ENCODE measurements around the gene MAP3K2. TPM values are rescaled to one million over a fixed set of nuclear protein-coding genes. Genes with fewer than 3 reads are reported as not detected.
"Not testable (repeated sequence)": the region's sequence is repeated elsewhere in the genome, so short reads cannot be mapped to it uniquely, and the experiment has no call there.

MAP3K2 gene
- total RNA-seq, 4 donors from 2014 or later: 29.4 to 37.4 (median 31.3) TPM

- no peak for TF ChIP-seq POLR2A (IDR thresholded peaks at IDR 0.05)
- TF ChIP-seq CTCF (IDR thresholded peaks at IDR 0.05): no peak
- WGBS, 2 donors: 3 to 10% methylated on average over 6 of the region's 6 CpGs
- intact Hi-C loops (cut with DNase I): loop anchor here (10.0 kb wide), 1 partner anchor 116 kb away; the partner anchor contains the start of gene ERCC3
- no peak for DNase-seq
- H3K36me3 ChIP-seq: no peaks in the 10 kb centered on the region
- peaks cover 0 to 2% (median 0%) of the 10 kb centered on the region in 4 donors for H3K27me3 ChIP-seq
- H3K4me3 ChIP-seq: peak overlapping the region in 1 of 4 donors; percentile 6
- no peaks in the 10 kb centered on the region for H3K9me3 ChIP-seq
- peak overlapping the region; percentile 16 to 75 (median 66) for H3K27ac ChIP-seq
- H3K4me1 ChIP-seq: peaks cover 20 to 61% (median 29%) of the 10 kb centered on the region in 3 donors
Measured at GRCh38 chr2:127410871-127411652, 23.3 kb upstream of the MAP3K2 start.

- not testable (repeated sequence) for H3K36me3 ChIP-seq, H3K9me3 ChIP-seq, DNase-seq, H3K27me3 ChIP-seq, H3K4me3 ChIP-seq
- peaks cover 19 to 59% (median 25%) of the 10 kb centered on the region in 3 donors for H3K4me1 ChIP-seq
- WGBS, 2 donors: 87 to 88% methylated on average over 8 of the region's 8 CpGs
- intact Hi-C loops (cut with DNase I): loop anchor here (10.0 kb wide), 1 partner anchor 115 kb away; the partner anchor contains the start of gene ERCC3
- peak overlapping the region in 1 of 4 donors; percentile 60 for H3K27ac ChIP-seq
Measured at GRCh38 chr2:127409716-127410115, 21.9 kb upstream of the MAP3K2 start.

GRCh38 chr2:127408807-127409099, 21.0 kb upstream of the MAP3K2 start:
- 77 to 84% methylated on average over 6 to 7 of the region's 10 CpGs for WGBS, 2 donors

DNA sequence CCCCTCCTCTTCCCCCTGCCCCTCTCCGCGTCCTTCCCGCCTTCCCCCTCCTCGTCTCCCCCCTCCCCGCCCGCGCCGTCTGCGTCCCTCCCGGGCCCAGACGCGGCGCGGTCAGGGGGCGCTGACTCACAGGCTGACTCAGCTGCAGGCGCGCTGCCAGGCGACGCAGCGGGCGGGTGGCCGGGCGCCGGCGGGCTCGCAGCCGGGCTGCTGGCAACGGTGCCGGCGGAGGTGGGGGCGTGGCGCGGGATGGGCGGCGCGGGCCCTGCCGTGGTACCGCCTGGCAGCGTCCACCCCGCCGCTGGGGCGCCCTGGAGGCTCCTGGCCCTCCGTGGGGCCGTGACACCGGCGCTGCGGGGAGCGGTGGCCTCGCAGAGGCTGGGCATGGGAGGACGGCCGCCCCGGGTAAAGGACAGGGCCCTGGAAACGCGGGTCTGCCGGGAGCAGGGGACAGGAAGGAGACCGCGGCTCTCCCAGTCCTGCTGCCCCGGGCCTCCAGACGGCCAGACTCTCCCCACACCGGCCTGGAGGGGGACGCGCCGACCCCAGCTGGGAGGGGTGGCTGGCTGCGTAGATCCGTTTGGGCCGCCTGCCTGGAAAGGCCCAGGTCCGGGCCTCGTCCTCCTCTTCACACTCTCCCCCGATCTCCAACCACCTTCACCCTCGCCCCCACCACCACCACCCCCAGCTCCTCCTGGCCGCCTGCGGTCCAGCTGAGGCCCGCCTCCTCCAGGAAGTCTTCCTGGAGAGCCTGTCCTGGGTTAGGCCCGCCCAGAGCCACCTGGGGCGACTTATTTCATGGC, 20.4 kb upstream of the MAP3K2 start:
- H3K36me3 ChIP-seq: no peaks in the 10 kb centered on the region
- DNase-seq: peak; percentile 43
- H3K4me1 ChIP-seq: peaks cover 19 to 55% (median 25%) of the 10 kb centered on the region in 3 donors
- no peak for TF ChIP-seq CTCF (IDR thresholded peaks at IDR 0.05)
- TF ChIP-seq POLR2A (IDR thresholded peaks at IDR 0.05): peak in 2 of 4 donors; percentile 26 to 44
- peak overlapping the region; percentile 35 to 69 (median 56) for H3K4me3 ChIP-seq
- H3K27ac ChIP-seq: peak overlapping the region; percentile 78 to 94 (median 89)
- intact Hi-C loops (cut with DNase I): no loop called here
- H3K27me3 ChIP-seq: no peaks in the 10 kb centered on the region
- WGBS, 2 donors: 3 to 15% methylated on average over 6 to 20 of the region's 75 CpGs
- no peaks in the 10 kb centered on the region for H3K9me3 ChIP-seq

More at GRCh38 chr2:127408807-127409099, 21.0 kb upstream of the MAP3K2 start:
- intact Hi-C loops (cut with DNase I): no loop called here
- Histone ChIP-seq H3K27ac (peak overlapping the region; percentile 78 to 94 (median 89)), H3K9me3 (no peaks in the 10 kb centered on the region), H3K4me3 (peak overlapping the region in 3 of 4 donors; percentile 53 to 69 (median 59)), H3K4me1 (peaks cover 19 to 56% (median 25%) of the 10 kb centered on the region in 3 donors), H3K27me3 (no peaks in the 10 kb centered on the region), H3K36me3 (no peaks in the 10 kb centered on the region)
- no peak for DNase-seq
- TF ChIP-seq CTCF (IDR thresholded peaks at IDR 0.05) (no peak), POLR2A (IDR thresholded peaks at IDR 0.05) (no peak)

- no peaks in the 10 kb centered on the region for H3K36me3 ChIP-seq
- H3K27me3 ChIP-seq: no peaks in the 10 kb centered on the region
- peak overlapping the region; percentile 78 to 94 (median 89) for H3K27ac ChIP-seq
- 0 to 3% methylated on average over 2 to 4 of the region's 6 CpGs for WGBS, 2 donors
- H3K4me3 ChIP-seq: peak overlapping the region in 3 of 4 donors; percentile 53 to 69 (median 59)
- H3K4me1 ChIP-seq: peaks cover 19 to 55% (median 25%) of the 10 kb centered on the region in 3 donors
- no peak for DNase-seq
- TF ChIP-seq CTCF (IDR thresholded peaks at IDR 0.05): no peak
- no peak for TF ChIP-seq POLR2A (IDR thresholded peaks at IDR 0.05)
- intact Hi-C loops (cut with DNase I): no loop called here
- H3K9me3 ChIP-seq: no peaks in the 10 kb centered on the region
Measured at GRCh38 chr2:127407661-127408003, 19.9 kb upstream of the MAP3K2 start.

Measured in esophagus squamous epithelium (tissue), 5 donors.